K562 (cell line): ENCODE measurements around the gene NRSN2. TPM values are rescaled to one million over a fixed set of nuclear protein-coding genes. Genes with fewer than 3 reads are reported as not detected.

Source experiments
- BDP1 ChIP-seq: IDR thresholded peaks from 3 replicates; pipeline ENCODE4 v1.6.1; 2011; ENCODE audit not compliant: insufficient read length, insufficient read depth
- CXXC5 ChIP-seq: fragments of 250-450 bp; sonication (Bioruptor Pico); IDR thresholded peaks from 2 replicates; pipeline ENCODE4 v1.8.0; 2022; ENCODE audit warnings: inconsistent platforms, mild to moderate bottlenecking, moderate library complexity
- E4F1 ChIP-seq: fragments of 250-450 bp; sonication (Bioruptor Pico); IDR thresholded peaks from 2 replicates; pipeline ENCODE4 v1.5.0; 2021; ENCODE audit warnings: mild to moderate bottlenecking, borderline replicate concordance
- ERF ChIP-seq: fragments of 450-650 bp; formaldehyde crosslinking; IDR thresholded peaks from 2 replicates; pipeline ENCODE4 v1.4.0; 2020; ENCODE audit warnings: mild to moderate bottlenecking, mixed read lengths
- FOXA3 ChIP-seq, 2 experiments: fragments of 450-650 bp in 1 of 2; sonication (generic) in 1 of 2; formaldehyde crosslinking; IDR thresholded peaks in 1 of 2; conservative IDR thresholded peaks in 1 of 2; 2 replicates each; pipeline versions ENCODE4 v1.4.0 to v1.8.0; 2020 to 2022; ENCODE audit warnings: mild to moderate bottlenecking in 2 of 2, missing genetic modification reagents in 1 of 2
- FOXJ3 ChIP-seq: sonication (generic); formaldehyde crosslinking; IDR thresholded peaks from 2 replicates; pipeline ENCODE4 v1.4.0; 2020; ENCODE audit warnings: mild to moderate bottlenecking, missing genetic modification reagents
- GABPB2 ChIP-seq: fragments of 250-450 bp; sonication (Bioruptor Pico); conservative IDR thresholded peaks from 2 replicates; pipeline ENCODE4 v1.5.1; 2021; ENCODE audit warnings: mild to moderate bottlenecking
- MTA1 ChIP-seq: fragments of 450-650 bp; IDR thresholded peaks from 2 replicates; pipeline ENCODE4 v1.6.1; 2017; ENCODE audit warnings: borderline replicate concordance
- PRPF4 ChIP-seq: fragments of 200-400 bp; formaldehyde crosslinking; IDR thresholded peaks from one replicate; pipeline ENCODE4 v1.6.1; 2017; ENCODE audit warnings: low read length, low read depth, mild to moderate bottlenecking; ENCODE audit not compliant: insufficient read depth, poor library complexity, severe bottlenecking
- RERE ChIP-seq: sonication (generic); formaldehyde crosslinking; IDR thresholded peaks from 2 replicates; pipeline ENCODE4 v1.8.0; 2023; ENCODE audit warnings: missing genetic modification reagents, mild to moderate bottlenecking, borderline replicate concordance
- ZNF408 ChIP-seq: fragments of 250-450 bp; sonication (Bioruptor Pico); IDR thresholded peaks from 2 replicates; pipeline ENCODE4 v1.4.0; 2020; ENCODE audit warnings: low read depth, mild to moderate bottlenecking, moderate library complexity
- ZNF655 ChIP-seq: fragments of 250-450 bp; sonication (Bioruptor Pico); IDR thresholded peaks from 2 replicates; pipeline ENCODE4 v1.5.0; 2021
- polyA plus RNA-seq, 8 experiments: library from polyadenylated mRNA; depleted of rRNA in 4 of 8; stranded (reverse) in 5 of 8; unstranded in 3 of 8; fragments of >200 nt; fragmentation: Nextera tagmentation in 2 of 8; fragmentation: Illumina TruSeq in 1 of 8; extraction: Ambion mirVana in 2 of 8; extraction: Trizol in 1 of 8; gene quantifications; 2 replicates each; pipeline versions ENCODE4 v1.2.1 to v1.2.3, GENCODE V29; 2011 to 2014; ENCODE audit warnings: inconsistent platforms in 1 of 8, missing spikeins in 1 of 8
- total RNA-seq, 7 experiments: library from RNA; depleted of rRNA in 6 of 7; stranded (reverse); fragments of >200 nt in 6 of 7; fragmentation: Illumina TruSeq in 2 of 7; extraction: Trizol in 2 of 7; gene quantifications; 2 replicates each; pipeline versions ENCODE4 v1.2.1 to v1.2.3, GENCODE V29; 2011 to 2021; ENCODE audit warnings: low replicate concordance in 1 of 7

The NRSN2 gene
- total and polyA plus RNA-seq, 9 of the 15 experiments (the other 6 are each of a cell fraction or from before 2014, with no cell fraction given), result 7.5 to 29.7 (median 11.1) TPM

- TF ChIP-seq ZNF655 (no peak), ZNF408 (CRISPR knock-in tag) (no peak), ERF (no peak; the same call in 1 of the 2 replicates), FOXA3 (CRISPR knock-in tag; conservative IDR thresholded peaks at IDR 0.05 in 1 of 2, IDR thresholded peaks at IDR 0.05 in 1 of 2) (0 out of 4 replicates have a peak, but pooled peaks of 1 of the 2 experiments have one; percentile 54), GABPB2 (no peak), RERE (no peak), MTA1 (peak; percentile 74; the same call in 1 of the 2 replicates), BDP1 (no peak), CXXC5 (CRISPR knock-in tag) (peak; percentile 87), E4F1 (CRISPR knock-in tag) (no peak), FOXJ3 (CRISPR knock-in tag) (no peak), PRPF4 (no peak)
Observed at GRCh38 chr20:371755-372542, 25.0 kb downstream of the NRSN2 start (continued).
